Measurements from ENCODE around the gene NFIX. TPM values are rescaled to one million over a fixed set of nuclear protein-coding genes. Genes with fewer than 3 reads are reported as not detected.

Gene NFIX
- total and polyA plus RNA-seq, 9 of the 15 experiments (the other 6 are each of a cell fraction or from before 2014, with no cell fraction given), result 0.28 to 26.8 (median 5.4) TPM

DNA sequence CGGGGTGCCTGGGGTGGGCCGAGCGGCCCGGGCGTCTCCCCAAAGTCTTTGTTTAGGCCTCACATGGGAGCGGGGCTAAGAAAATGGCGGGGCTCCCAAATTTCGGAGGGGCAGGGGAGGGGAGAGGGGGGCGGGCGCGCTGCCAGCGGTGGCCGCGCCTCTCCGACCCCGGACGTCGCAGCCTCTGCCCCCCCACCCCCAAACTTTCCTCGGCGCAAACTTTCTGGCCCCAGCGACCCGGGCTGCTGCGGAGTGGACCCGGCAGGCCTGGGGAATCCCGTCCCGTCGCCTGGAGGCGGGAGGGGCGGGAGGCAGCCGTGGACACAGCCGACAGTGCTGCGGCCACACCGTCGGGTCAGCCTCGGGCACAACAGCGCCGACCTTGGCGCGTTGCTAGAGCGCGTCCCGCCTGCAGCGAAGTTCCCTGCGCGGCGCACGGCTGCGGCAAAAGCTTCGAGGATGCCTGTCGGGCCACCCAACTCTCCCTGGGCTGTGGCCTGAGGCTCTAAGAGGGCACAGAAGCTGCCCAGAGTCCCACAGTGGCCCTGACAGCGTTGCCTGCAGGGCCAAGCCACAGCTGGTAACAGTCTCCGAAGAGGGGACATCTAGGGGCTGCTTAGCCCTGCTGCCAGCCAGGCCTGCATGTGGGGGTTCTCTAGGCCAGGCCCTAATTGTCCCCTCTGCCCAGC, 1.3 kb downstream of the NFIX start (continued):
- TF ChIP-seq TAF1 (IDR thresholded peaks at IDR 0.05; ENCODE audit: control insufficient read depth, extremely low read depth, insufficient read depth, low read length, severe bottlenecking) (peak; percentile 34), KHSRP (IDR thresholded peaks at IDR 0.05) (no peak), BHLHE40 (IDR thresholded peaks at IDR 0.05; ENCODE audit: low read length) (0 out of 2 replicates have a peak, but pooled peaks have one; percentile 20), CBX2 (IDR thresholded peaks at IDR 0.05; ENCODE audit: insufficient read depth, low read length, poor library complexity, severe bottlenecking) (no peak), ZNF146 (CRISPR knock-in tag; IDR thresholded peaks at IDR 0.05; ENCODE audit: unreplicated experiment) (no peak), ZNF707 (CRISPR knock-in tag; conservative IDR thresholded peaks at IDR 0.05) (no peak), NRF1 (conservative IDR thresholded peaks at IDR 0.05 in 1 of 2, IDR thresholded peaks at IDR 0.05 in 1 of 2) (peak; percentile 48 to 65), SMC3 (conservative IDR thresholded peaks at IDR 0.05; ENCODE audit: insufficient read depth, low read depth, low read length) (no peak), POLR2G (IDR thresholded peaks at IDR 0.05; ENCODE audit: low read depth, low read length) (peak; percentile 63), SNRNP70 (optimal IDR thresholded peaks at IDR 0.05; ENCODE audit: low read depth, low read length) (no peak)
- TF ChIP-seq, protein P1, sequence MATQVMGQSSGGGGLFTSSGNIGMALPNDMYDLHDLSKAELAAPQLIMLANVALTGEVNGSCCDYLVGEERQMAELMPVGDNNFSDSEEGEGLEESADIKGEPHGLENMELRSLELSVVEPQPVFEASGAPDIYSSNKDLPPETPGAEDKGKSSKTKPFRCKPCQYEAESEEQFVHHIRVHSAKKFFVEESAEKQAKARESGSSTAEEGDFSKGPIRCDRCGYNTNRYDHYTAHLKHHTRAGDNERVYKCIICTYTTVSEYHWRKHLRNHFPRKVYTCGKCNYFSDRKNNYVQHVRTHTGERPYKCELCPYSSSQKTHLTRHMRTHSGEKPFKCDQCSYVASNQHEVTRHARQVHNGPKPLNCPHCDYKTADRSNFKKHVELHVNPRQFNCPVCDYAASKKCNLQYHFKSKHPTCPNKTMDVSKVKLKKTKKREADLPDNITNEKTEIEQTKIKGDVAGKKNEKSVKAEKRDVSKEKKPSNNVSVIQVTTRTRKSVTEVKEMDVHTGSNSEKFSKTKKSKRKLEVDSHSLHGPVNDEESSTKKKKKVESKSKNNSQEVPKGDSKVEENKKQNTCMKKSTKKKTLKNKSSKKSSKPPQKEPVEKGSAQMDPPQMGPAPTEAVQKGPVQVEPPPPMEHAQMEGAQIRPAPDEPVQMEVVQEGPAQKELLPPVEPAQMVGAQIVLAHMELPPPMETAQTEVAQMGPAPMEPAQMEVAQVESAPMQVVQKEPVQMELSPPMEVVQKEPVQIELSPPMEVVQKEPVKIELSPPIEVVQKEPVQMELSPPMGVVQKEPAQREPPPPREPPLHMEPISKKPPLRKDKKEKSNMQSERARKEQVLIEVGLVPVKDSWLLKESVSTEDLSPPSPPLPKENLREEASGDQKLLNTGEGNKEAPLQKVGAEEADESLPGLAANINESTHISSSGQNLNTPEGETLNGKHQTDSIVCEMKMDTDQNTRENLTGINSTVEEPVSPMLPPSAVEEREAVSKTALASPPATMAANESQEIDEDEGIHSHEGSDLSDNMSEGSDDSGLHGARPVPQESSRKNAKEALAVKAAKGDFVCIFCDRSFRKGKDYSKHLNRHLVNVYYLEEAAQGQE (IDR thresholded peaks at IDR 0.05; ENCODE audit: borderline replicate concordance), result peak; percentile 26; the same call in 1 of the 2 replicates
- TF ChIP-seq, protein P1 (CRISPR knock-in tag; IDR thresholded peaks at IDR 0.05; ENCODE audit: low read depth), result no peak
